ENCODE data around the gene MZT2B. TPM values are rescaled to one million over a fixed set of nuclear protein-coding genes. Genes with fewer than 3 reads are reported as not detected.
"Not testable (repeated sequence)": the region's sequence is repeated elsewhere in the genome, so short reads cannot be mapped to it uniquely, and the experiment has no call there.

Gene MZT2B
- total and polyA plus RNA-seq, 9 donors = 126 to 203 (median 153) TPM

DNA sequence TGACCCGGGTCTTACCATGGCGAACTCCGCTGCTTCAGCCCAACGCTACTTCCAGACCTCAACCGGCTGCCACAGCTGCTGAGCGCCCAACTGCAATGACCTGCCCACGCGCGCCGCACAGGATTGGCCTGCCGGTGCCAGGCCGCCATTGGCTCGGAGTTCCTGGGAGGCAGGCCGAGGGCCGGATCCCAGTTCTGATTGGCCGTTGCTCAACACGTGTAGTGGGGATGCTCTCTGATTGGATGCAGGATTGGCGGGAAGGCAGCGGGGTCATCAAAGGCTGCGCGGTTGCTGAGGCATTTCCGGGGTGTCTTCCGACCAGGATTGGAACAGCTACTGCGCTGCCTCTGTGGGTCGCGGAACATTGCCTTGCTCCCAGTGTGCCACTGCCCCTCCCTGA lies 16.3 kb downstream of the MZT2B start, which contains the start of gene TUBA3E:
TUBA3E (minus strand) TSS at position 97 of the 400 bp plus-strand sequence; CDS start at position 18, 79 bp downstream.
- H3K27ac ChIP-seq (ENCODE audit: low read length) = no peak within 1 kb of the TSS
- 95% methylated on average over 26 of the region's 26 CpGs for WGBS (ENCODE audit: insufficient coverage)
- no peaks in the 10 kb centered on the region for H3K36me3 ChIP-seq (ENCODE audit: control insufficient read depth, insufficient read depth, low read length)
- DNase-seq = no peak
- no peaks in the 10 kb centered on the region for H3K9me3 ChIP-seq (replicated peaks; ENCODE audit: control insufficient read depth, low read depth, low read length)
- no peaks in the 10 kb centered on the region for H3K4me1 ChIP-seq (ENCODE audit: control insufficient read depth, insufficient read depth, low read length)
- no peak within 1 kb of the TSS for H3K4me3 ChIP-seq (ENCODE audit: low read length)
- no peaks in the 10 kb centered on the region for H3K27me3 ChIP-seq (ENCODE audit: control insufficient read depth, insufficient read depth, low read length)

DNA sequence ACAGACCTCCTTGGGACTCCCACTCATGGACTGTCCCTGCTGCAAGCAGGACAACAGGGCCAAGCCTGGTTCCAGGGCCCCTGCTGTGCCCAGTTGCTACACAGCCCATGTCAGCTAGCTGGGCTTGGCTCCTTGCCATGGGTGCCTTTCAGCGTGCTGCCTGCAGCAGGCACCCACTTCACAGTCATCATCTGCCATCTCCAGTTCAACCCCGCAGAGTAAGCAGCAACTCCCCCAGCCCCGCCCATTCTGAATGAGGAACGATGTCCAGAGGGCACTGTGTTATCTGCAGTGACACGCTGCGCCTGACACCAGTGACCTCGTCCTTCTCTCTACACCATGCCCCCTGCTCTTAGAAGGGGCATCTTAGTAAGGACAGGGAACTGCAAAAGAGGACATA lies 20.5 kb downstream of the MZT2B start:
- not testable (repeated sequence) for H3K27ac ChIP-seq (ENCODE audit: low read length); H3K27me3 ChIP-seq (ENCODE audit: control insufficient read depth, insufficient read depth, low read length); H3K4me3 ChIP-seq (ENCODE audit: low read length); H3K4me1 ChIP-seq (ENCODE audit: control insufficient read depth, insufficient read depth, low read length); DNase-seq; H3K9me3 ChIP-seq (replicated peaks; ENCODE audit: control insufficient read depth, low read depth, low read length); H3K36me3 ChIP-seq (ENCODE audit: control insufficient read depth, insufficient read depth, low read length)
- no CpG with 5 or more reads among the region's 7 CpGs for WGBS (ENCODE audit: insufficient coverage)

DNA sequence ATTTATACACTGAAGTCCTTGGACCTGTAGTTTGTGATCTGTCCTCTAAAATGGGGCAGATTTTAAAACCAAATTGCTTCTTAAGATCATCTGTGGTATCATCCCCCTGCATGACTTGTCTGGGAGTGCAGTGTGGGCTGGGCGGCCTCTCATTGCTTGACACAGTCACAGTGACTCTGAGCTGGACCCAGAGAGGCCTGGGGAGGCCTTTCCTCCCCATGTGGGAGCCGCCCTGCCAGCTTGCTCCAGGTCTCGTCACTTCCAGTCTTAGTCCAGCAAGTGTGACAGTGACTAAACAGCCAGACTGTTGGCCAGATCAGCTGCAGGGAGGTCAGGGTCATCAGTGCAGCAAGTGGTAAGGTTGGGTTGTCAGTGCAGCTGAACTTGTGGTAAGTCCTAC lies 21.1 kb downstream of the MZT2B start:
- H3K9me3 ChIP-seq (replicated peaks; ENCODE audit: control insufficient read depth, low read depth, low read length); H3K36me3 ChIP-seq (ENCODE audit: control insufficient read depth, insufficient read depth, low read length); H3K27me3 ChIP-seq (ENCODE audit: control insufficient read depth, insufficient read depth, low read length); H3K4me1 ChIP-seq (ENCODE audit: control insufficient read depth, insufficient read depth, low read length); DNase-seq; H3K4me3 ChIP-seq (ENCODE audit: low read length); H3K27ac ChIP-seq (ENCODE audit: low read length): not testable (repeated sequence)
- no CpG with 5 or more reads among the region's 3 CpGs for WGBS (ENCODE audit: insufficient coverage)

GRCh38 chr2:130207051-130207450 lies 25.0 kb downstream of the MZT2B start:
- H3K27ac ChIP-seq (ENCODE audit: low read length); H3K27me3 ChIP-seq (ENCODE audit: control insufficient read depth, insufficient read depth, low read length); H3K4me3 ChIP-seq (ENCODE audit: low read length); DNase-seq; H3K4me1 ChIP-seq (ENCODE audit: control insufficient read depth, insufficient read depth, low read length); H3K9me3 ChIP-seq (replicated peaks; ENCODE audit: control insufficient read depth, low read depth, low read length); H3K36me3 ChIP-seq (ENCODE audit: control insufficient read depth, insufficient read depth, low read length): not testable (repeated sequence)
- 80% methylated on average over 1 of the region's 13 CpGs for WGBS (ENCODE audit: insufficient coverage)

DNA sequence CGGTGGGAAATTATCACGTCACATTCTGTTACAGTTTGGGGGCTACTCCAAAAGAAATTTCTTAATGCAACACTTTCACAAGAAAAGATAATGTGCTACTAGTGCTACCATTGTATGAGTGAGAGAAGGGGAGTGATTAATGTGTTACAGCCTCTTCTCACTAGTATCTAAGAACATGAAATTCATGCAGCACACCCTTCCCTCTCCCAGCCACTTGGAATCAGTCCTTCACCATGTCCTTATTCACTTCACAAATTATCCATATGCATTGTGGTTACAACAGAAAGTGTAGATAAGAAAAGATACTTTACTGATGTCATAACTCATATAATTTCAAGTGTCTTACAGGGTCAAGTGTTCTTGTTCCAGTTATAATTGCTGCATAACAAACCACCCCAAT lies 37.1 kb downstream of the MZT2B start:
- H3K9me3 ChIP-seq (replicated peaks; ENCODE audit: control insufficient read depth, low read depth, low read length); H3K27me3 ChIP-seq (ENCODE audit: control insufficient read depth, insufficient read depth, low read length); H3K27ac ChIP-seq (ENCODE audit: low read length); H3K4me1 ChIP-seq (ENCODE audit: control insufficient read depth, insufficient read depth, low read length); DNase-seq; H3K36me3 ChIP-seq (ENCODE audit: control insufficient read depth, insufficient read depth, low read length); H3K4me3 ChIP-seq (ENCODE audit: low read length): not testable (repeated sequence)
- no CpG with 5 or more reads among the region's 2 CpGs for WGBS (ENCODE audit: insufficient coverage)

DNA sequence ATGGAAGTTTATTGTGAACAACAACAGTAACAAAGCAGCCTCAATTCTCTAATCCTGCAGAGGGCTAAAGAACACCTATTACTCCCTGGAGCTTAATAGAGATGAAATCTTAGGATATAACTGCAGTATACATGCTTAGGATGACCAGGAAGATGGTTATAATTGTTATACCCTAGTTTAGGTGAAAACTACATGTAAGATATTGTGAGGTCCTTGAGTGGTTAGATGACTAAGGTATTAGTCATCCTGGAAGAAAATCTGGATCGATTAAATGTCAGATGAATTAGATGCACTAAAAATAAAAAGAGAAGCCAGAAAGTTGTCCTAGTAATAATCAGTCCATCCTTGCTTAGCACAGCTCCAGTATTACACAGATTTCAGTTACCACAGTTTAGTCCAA lies 38.4 kb downstream of the MZT2B start:
- not testable (repeated sequence) for H3K36me3 ChIP-seq (ENCODE audit: control insufficient read depth, insufficient read depth, low read length); H3K4me1 ChIP-seq (ENCODE audit: control insufficient read depth, insufficient read depth, low read length); H3K27me3 ChIP-seq (ENCODE audit: control insufficient read depth, insufficient read depth, low read length); DNase-seq; H3K9me3 ChIP-seq (replicated peaks; ENCODE audit: control insufficient read depth, low read depth, low read length); H3K27ac ChIP-seq (ENCODE audit: low read length); H3K4me3 ChIP-seq (ENCODE audit: low read length)
- no CpG with 5 or more reads among the region's 1 CpG for WGBS (ENCODE audit: insufficient coverage)

DNA sequence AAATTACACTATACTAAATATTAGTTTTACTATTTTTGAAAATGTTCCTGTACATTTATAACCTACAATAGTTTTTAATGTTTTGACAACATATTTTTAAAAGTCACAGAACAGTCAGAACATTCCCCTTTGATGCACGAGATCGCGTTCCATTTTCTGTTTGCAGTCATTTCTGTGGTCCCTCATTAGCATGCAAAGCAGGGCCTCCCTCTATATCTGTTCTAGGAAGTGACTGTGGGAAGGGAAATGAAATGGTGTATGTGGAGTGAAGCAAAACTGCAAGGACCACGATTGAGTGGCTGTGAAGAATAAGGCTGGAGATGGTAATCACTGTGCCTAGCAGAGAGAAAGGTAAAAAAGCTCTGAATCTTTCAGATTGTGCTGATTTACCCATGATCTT lies 40.5 kb downstream of the MZT2B start:
- WGBS (ENCODE audit: insufficient coverage) = no CpG with 5 or more reads among the region's 4 CpGs
- not testable (repeated sequence) for H3K36me3 ChIP-seq (ENCODE audit: control insufficient read depth, insufficient read depth, low read length); H3K9me3 ChIP-seq (replicated peaks; ENCODE audit: control insufficient read depth, low read depth, low read length); H3K27me3 ChIP-seq (ENCODE audit: control insufficient read depth, insufficient read depth, low read length); H3K27ac ChIP-seq (ENCODE audit: low read length); H3K4me1 ChIP-seq (ENCODE audit: control insufficient read depth, insufficient read depth, low read length); H3K4me3 ChIP-seq (ENCODE audit: low read length); DNase-seq

- not testable (repeated sequence) for H3K27ac ChIP-seq (ENCODE audit: low read length); H3K4me1 ChIP-seq (ENCODE audit: control insufficient read depth, insufficient read depth, low read length); H3K36me3 ChIP-seq (ENCODE audit: control insufficient read depth, insufficient read depth, low read length); H3K9me3 ChIP-seq (replicated peaks; ENCODE audit: control insufficient read depth, low read depth, low read length); H3K4me3 ChIP-seq (ENCODE audit: low read length); H3K27me3 ChIP-seq (ENCODE audit: control insufficient read depth, insufficient read depth, low read length); DNase-seq
- WGBS (ENCODE audit: insufficient coverage) = 88% methylated on average over 15 of the region's 21 CpGs
Measured at GRCh38 chr2:130228005-130228404, 45.9 kb downstream of the MZT2B start.

DNA sequence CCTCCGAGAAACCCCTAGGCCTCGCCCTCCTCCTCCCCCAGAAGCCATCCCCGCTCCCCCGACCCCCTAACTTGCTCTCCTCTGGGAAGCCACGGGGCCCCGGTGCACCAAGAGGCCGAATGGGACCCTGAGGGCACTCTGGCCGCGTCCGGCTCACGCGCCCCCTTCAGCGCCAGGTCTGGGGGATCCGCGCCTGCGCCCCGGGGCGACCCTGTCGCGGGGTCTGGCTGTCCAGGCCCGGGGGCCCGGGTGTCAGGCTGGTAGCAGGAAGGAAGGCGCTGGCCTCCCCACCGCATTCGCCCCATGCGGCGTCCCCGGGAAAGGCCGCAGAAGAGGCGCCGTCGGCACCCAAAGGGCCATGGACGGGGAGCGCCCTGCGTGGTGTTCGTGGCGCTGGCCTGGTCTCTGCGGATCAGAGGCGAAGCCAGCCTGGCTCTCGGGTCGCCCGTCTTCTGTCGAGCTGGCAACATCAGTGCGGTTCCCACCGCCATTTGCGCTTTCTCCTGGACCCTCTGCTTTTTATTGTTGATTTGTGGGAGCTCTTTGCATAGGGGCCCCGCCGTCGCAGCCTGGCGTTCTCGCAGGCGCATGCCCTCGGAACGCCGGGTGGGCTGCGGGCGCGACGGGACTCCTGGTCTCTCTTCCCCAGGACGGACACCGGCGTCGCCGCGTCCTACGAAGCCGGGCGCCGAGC lies 46.6 kb downstream of the MZT2B start:
- not testable (repeated sequence) for H3K4me3 ChIP-seq (ENCODE audit: low read length); H3K4me1 ChIP-seq (ENCODE audit: control insufficient read depth, insufficient read depth, low read length); DNase-seq; H3K27ac ChIP-seq (ENCODE audit: low read length); H3K27me3 ChIP-seq (ENCODE audit: control insufficient read depth, insufficient read depth, low read length); H3K36me3 ChIP-seq (ENCODE audit: control insufficient read depth, insufficient read depth, low read length); H3K9me3 ChIP-seq (replicated peaks; ENCODE audit: control insufficient read depth, low read depth, low read length)
- WGBS (ENCODE audit: insufficient coverage) = 86% methylated on average over 57 of the region's 69 CpGs

DNA sequence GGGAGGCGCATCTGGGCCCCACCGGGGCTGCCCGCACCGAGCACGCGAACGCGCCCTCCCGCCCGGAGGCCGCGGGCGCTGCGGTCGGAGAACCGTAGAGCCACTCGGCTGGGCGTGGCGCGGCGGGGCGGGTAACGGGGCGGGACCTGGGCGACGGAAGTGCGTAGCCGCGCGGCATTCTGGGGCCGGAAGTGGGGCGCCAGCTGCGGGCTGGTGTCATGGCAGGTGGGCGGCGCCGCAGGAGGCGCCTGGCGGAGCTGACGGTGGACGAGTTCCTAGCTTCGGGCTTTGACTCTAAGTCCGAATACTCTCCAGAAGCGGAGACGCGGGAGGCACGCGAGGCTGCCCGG lies 47.1 kb downstream of the MZT2B start:
- 44% methylated on average over 26 of the region's 48 CpGs for WGBS (ENCODE audit: insufficient coverage)
- not testable (repeated sequence) for DNase-seq; H3K9me3 ChIP-seq (replicated peaks; ENCODE audit: control insufficient read depth, low read depth, low read length); H3K27me3 ChIP-seq (ENCODE audit: control insufficient read depth, insufficient read depth, low read length); H3K27ac ChIP-seq (ENCODE audit: low read length); H3K4me1 ChIP-seq (ENCODE audit: control insufficient read depth, insufficient read depth, low read length); H3K36me3 ChIP-seq (ENCODE audit: control insufficient read depth, insufficient read depth, low read length)
- H3K4me3 ChIP-seq (ENCODE audit: low read length) = peak overlapping the region; percentile 21

DNA sequence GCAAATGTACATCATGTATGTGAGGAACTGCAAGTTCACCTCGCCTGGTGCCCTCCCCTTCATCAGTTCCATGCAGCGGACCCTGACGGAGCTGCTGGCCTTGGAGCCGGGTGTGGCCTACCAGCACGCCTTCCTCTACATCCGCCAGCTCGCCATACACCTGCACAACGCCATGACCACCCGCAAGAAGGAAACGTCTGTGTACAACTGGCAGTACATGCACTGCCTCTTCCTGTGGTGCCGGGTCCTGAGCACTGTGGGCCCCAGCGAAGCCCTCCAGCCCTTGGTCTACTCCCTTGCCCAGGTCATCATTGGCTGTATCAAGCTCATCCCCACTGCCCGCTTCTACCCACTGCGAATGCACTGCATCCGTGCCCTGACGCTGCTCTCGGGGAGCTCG lies 48.3 kb downstream of the MZT2B start:
- H3K27me3 ChIP-seq (ENCODE audit: control insufficient read depth, insufficient read depth, low read length); H3K27ac ChIP-seq (ENCODE audit: low read length); H3K4me3 ChIP-seq (ENCODE audit: low read length); H3K4me1 ChIP-seq (ENCODE audit: control insufficient read depth, insufficient read depth, low read length); H3K9me3 ChIP-seq (replicated peaks; ENCODE audit: control insufficient read depth, low read depth, low read length); H3K36me3 ChIP-seq (ENCODE audit: control insufficient read depth, insufficient read depth, low read length); DNase-seq: not testable (repeated sequence)
- 95% methylated on average over 11 of the region's 18 CpGs for WGBS (ENCODE audit: insufficient coverage)
